Effector memory CD4-positive, alpha-beta T cell (primary cell): ENCODE data around the gene MCFD2.

Source experiments
- DNase-seq, 3 donors: peaks; one replicate each; pipeline ENCODE4 v3.0.0-alpha.2; 2020
- H3K27ac ChIP-seq: 2 replicates; pipeline ENCODE4 v1.7.0; 2013; ENCODE audit warnings: mild to moderate bottlenecking, low read length, moderate library complexity; ENCODE audit not compliant: insufficient read depth, poor library complexity, severe bottlenecking
- H3K27me3 ChIP-seq: replicated peaks from 2 replicates; pipeline ENCODE4 v1.7.0; 2013; ENCODE audit warnings: mild to moderate bottlenecking, low read length; ENCODE audit not compliant: insufficient read depth, control insufficient read depth, poor library complexity, severe bottlenecking
- H3K36me3 ChIP-seq: 2 replicates; pipeline ENCODE4 v1.7.0; 2013; ENCODE audit warnings: mild to moderate bottlenecking, low read length, moderate library complexity; ENCODE audit not compliant: control insufficient read depth, insufficient read depth
- H3K4me1 ChIP-seq: 2 replicates; pipeline ENCODE4 v1.7.0; 2013; ENCODE audit warnings: low read length, mild to moderate bottlenecking; ENCODE audit not compliant: control insufficient read depth, insufficient read depth, poor library complexity, severe bottlenecking
- H3K4me3 ChIP-seq: 2 replicates; pipeline ENCODE4 v1.7.0; 2013; ENCODE audit warnings: low read length, low read depth, mild to moderate bottlenecking; ENCODE audit not compliant: insufficient read depth, poor library complexity, severe bottlenecking
- H3K9me3 ChIP-seq: 2 replicates; pipeline ENCODE4 v1.7.0; 2013; ENCODE audit warnings: mild to moderate bottlenecking, low read length, moderate library complexity; ENCODE audit not compliant: control insufficient read depth

The MCFD2 gene

DNA sequence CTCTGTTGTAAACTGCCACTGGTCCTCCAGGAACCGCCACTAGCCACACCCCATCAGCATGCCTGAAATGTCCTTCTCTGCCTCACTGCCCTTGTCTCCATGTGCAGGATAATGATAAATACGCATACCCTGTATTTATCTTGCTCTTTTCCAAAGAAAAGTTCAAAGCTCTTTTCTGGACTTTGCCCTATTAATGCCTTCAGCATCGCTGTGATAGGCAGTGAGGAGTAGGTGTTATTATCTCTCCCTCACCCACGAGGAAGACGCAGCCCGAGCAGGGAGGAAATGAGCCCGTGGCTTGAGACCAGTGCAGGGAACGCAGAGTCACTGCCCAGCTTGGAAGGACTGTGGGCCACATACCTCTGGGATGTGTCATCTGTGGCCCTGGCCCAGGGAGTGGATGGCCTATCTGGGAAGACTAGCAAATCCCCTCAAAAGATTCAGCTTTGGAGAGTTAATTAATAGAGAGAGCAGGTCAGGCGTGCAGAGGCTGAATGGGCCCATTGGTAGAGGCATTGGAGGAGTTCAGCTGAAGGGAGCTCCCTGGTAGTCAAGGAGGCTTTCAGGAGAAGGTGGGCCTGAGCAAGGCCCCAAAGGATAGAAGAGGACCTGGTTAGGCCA lies 39.5 kb upstream of the MCFD2 start:
- H3K27ac ChIP-seq, result no peak overlapping the region
- no peak for DNase-seq

GRCh38 chr2:46952171-46952570 lies 36.6 kb upstream of the MCFD2 start:
- H3K4me1 ChIP-seq, result no peaks in the 10 kb centered on the region
- H3K36me3 ChIP-seq, result peaks cover 58% of the 10 kb centered on the region
- H3K27me3 ChIP-seq, result no peaks in the 10 kb centered on the region
- no peak overlapping the region for H3K27ac ChIP-seq
- DNase-seq, result no peak
- no peak overlapping the region for H3K4me3 ChIP-seq
- H3K9me3 ChIP-seq, result no peaks in the 10 kb centered on the region

More for the DNA sequence above, 39.5 kb upstream of the MCFD2 start:
- no peaks in the 10 kb centered on the region for H3K4me1 ChIP-seq
- H3K27me3 ChIP-seq, result no peaks in the 10 kb centered on the region
- peaks cover 80% of the 10 kb centered on the region for H3K36me3 ChIP-seq
- H3K4me3 ChIP-seq, result no peak overlapping the region
- no peaks in the 10 kb centered on the region for H3K9me3 ChIP-seq

- no peak overlapping the region for H3K4me3 ChIP-seq
These were observed 35.9 kb upstream of the MCFD2 start for GRCh38 chr2:46951290-46952064.

GRCh38 chr2:46950314-46950713 lies 34.7 kb upstream of the MCFD2 start:
- no peaks in the 10 kb centered on the region for H3K27me3 ChIP-seq
- peaks cover 7% of the 10 kb centered on the region for H3K4me1 ChIP-seq
- no peak for DNase-seq
- no peaks in the 10 kb centered on the region for H3K9me3 ChIP-seq
- H3K36me3 ChIP-seq, result peaks cover 39% of the 10 kb centered on the region
- no peak overlapping the region for H3K4me3 ChIP-seq
- H3K27ac ChIP-seq, result no peak overlapping the region

More at GRCh38 chr2:46951290-46952064, 35.9 kb upstream of the MCFD2 start:
- Histone ChIP-seq H3K27ac (no peak overlapping the region), H3K27me3 (no peaks in the 10 kb centered on the region), H3K4me1 (no peaks in the 10 kb centered on the region), H3K9me3 (no peaks in the 10 kb centered on the region), H3K36me3 (peaks cover 51% of the 10 kb centered on the region)
- no peak for DNase-seq

GRCh38 chr2:46947841-46948240 lies 32.2 kb upstream of the MCFD2 start:
- Histone ChIP-seq H3K4me1 (peaks cover 29% of the 10 kb centered on the region), H3K36me3 (peaks cover 23% of the 10 kb centered on the region), H3K27ac (no peak overlapping the region), H3K4me3 (no peak overlapping the region), H3K9me3 (no peaks in the 10 kb centered on the region), H3K27me3 (no peaks in the 10 kb centered on the region)
- no peak for DNase-seq

- H3K36me3 ChIP-seq, result peaks cover 5% of the 10 kb centered on the region
- no peak overlapping the region for H3K4me3 ChIP-seq
- no peak overlapping the region for H3K27ac ChIP-seq
- DNase-seq, result no peak
- no peaks in the 10 kb centered on the region for H3K27me3 ChIP-seq
- H3K4me1 ChIP-seq, result peaks cover 35% of the 10 kb centered on the region
- no peaks in the 10 kb centered on the region for H3K9me3 ChIP-seq
These were observed 30.1 kb upstream of the MCFD2 start for GRCh38 chr2:46945671-46946070.

DNA sequence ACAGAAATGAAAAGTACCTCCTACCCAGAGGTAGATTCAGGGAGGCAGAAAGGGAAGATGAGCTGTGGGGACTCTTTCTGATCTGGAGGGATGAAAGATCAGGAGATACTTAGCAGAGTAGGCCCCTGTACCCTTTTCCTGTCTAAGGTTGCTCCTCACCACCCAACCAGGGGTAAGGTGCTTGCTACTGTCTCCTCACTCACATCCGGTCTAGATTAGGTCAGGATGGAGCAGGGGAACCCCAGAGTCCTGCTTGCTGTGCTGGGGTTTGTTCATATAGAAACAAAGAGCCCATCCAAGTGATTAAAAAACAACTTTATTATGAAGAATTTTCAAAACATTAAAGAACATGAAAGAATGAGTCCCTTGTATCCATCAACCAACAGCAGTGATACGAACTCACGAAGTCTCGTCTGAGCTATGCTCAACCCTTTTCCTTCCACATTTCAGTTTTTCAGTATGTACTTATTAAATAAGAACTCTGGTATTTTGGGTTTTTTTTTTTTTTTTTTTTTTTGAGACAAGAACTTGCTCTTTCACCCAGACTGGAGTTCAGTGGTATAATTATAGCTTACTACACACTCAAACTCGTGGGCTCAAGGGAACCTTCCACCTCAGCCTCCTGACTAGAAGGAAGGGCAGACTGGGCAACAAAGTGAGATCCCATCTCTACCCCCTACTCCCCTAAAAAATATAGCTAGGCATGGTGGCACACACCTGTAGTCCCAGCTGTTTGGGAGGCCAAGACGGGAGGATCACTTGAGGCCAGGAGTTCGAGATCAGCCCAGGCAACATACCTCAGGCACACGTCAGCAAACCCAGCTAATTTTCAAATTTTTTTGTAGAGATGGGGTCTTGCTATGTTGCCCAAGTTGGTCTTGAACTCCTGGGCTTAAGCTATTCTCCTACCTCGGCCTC lies 28.5 kb upstream of the MCFD2 start:
- Histone ChIP-seq H3K4me1 (peaks cover 41% of the 10 kb centered on the region), H3K36me3 (no peaks in the 10 kb centered on the region), H3K9me3 (no peaks in the 10 kb centered on the region), H3K27me3 (no peaks in the 10 kb centered on the region), H3K4me3 (peak overlapping the region; percentile 89), H3K27ac (peak overlapping the region; percentile 98)
- DNase-seq, result peak; percentile 61 to 74 (median 66)

- peak overlapping the region; percentile 89 for H3K4me3 ChIP-seq
- peaks cover 41% of the 10 kb centered on the region for H3K4me1 ChIP-seq
- H3K27me3 ChIP-seq, result no peaks in the 10 kb centered on the region
- H3K9me3 ChIP-seq, result no peaks in the 10 kb centered on the region
- no peak for DNase-seq
- H3K36me3 ChIP-seq, result no peaks in the 10 kb centered on the region
- peak overlapping the region; percentile 98 for H3K27ac ChIP-seq
These were observed 27.5 kb upstream of the MCFD2 start for GRCh38 chr2:46942891-46943626.

DNA sequence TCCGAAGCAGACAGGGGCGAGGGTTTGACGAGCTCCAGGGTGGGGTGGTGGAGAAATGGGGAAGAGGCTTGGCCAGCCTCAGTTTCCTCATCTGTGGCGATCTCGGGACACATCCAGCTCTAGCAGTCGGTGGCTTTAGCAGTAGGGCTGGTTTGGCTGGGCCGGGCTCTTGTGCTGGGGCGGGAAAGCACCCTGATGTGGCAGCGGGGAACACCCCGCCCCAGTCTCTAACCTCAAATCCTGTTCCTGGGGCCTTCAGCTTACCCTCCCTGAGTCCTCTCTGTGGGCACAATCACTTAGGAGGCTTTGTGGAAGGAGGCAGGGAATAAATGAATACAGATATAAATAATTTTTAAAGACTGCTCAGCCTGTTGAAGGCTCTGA lies 26.5 kb upstream of the MCFD2 start:
- H3K27ac ChIP-seq, result peak overlapping the region; percentile 98
- no peaks in the 10 kb centered on the region for H3K9me3 ChIP-seq
- H3K4me1 ChIP-seq, result peaks cover 41% of the 10 kb centered on the region
- no peaks in the 10 kb centered on the region for H3K36me3 ChIP-seq
- DNase-seq, result peak; percentile 68 to 73 (median 70)
- no peaks in the 10 kb centered on the region for H3K27me3 ChIP-seq
- H3K4me3 ChIP-seq, result peak overlapping the region; percentile 89
